Adrenal gland (tissue), 5 donors: ENCODE results near the gene CNTN1.

Source experiments
- CTCF ChIP-seq, 6 experiments: fragments of 450-650 bp in 4 of 6; fragments of 200-600 bp in 2 of 6; sonication (generic) in 1 of 6; IDR thresholded peaks; 1 replicate in 5 of 6; 2 replicates in 1 of 6; pipeline versions ENCODE4 v1.5.1 to v1.8.0; 2016 to 2021; ENCODE audit warnings: antibody characterized with exemption in 6 of 6, mild to moderate bottlenecking in 2 of 6, moderate library complexity in 1 of 6
- POLR2A ChIP-seq, 2 donors: fragments of 450-650 bp; IDR thresholded peaks; one replicate each; pipeline ENCODE4 v1.6.1; 2017; ENCODE audit warnings: antibody characterized with exemption in 2 of 2, mild to moderate bottlenecking in 2 of 2, moderate library complexity in 1 of 2
- donor health status: DM: no; HTN: no; CAD: no.

GRCh38 chr12:40775661-40776060 is 83.4 kb downstream of the CNTN1 start:
- TF ChIP-seq CTCF (IDR thresholded peaks at IDR 0.05) (no peak), POLR2A (IDR thresholded peaks at IDR 0.05) (no peak)
